ENCODE data around the gene ZNF835. TPM values are rescaled to one million over a fixed set of nuclear protein-coding genes. Genes with fewer than 3 reads are reported as not detected.

ZNF835 gene
- total and polyA plus RNA-seq, 10 donors = 0.70 to 6.8 (median 3.7) TPM

DNA sequence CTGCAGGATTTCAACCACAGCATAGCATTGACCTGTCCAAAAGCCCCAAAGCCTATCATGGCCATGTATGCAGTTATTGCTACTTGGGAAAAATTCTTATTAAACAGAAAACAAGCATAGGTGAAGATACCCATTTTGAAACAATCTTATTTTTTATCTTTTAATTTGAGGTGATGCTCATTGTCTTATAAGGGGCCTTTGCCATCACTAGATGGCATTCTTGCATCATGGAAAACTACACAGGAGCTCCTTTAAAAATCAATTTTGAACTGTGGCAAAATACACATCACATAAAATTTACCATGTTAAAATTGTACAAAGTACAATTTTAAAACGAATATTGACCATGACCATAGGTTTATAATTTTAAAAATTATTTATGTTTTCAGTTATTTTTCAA, 38.9 kb upstream of the ZNF835 start:
- Histone ChIP-seq H3K36me3 (peaks cover 0 to 9% (median 0%) of the 10 kb centered on the region in 6 donors), H3K9me3 (peaks cover 0 to 90% (median 38%) of the 10 kb centered on the region in 8 donors), H3K4me1 (no peaks in the 10 kb centered on the region), H3K27ac (no peak overlapping the region), H3K4me3 (no peak overlapping the region), H3K27me3 (replicated peaks in 1 of 7) (no peaks in the 10 kb centered on the region)
- no peak for DNase-seq
- intact Hi-C loops (cut with DNase I; ENCODE audit: low total_unique reads) = no loop called here
- whole genome bisulfite sequencing, 5 donors = 22 to 37% (median 30%) methylated on average over 1 of the region's 1 CpG
- TF ChIP-seq, protein P1, sequence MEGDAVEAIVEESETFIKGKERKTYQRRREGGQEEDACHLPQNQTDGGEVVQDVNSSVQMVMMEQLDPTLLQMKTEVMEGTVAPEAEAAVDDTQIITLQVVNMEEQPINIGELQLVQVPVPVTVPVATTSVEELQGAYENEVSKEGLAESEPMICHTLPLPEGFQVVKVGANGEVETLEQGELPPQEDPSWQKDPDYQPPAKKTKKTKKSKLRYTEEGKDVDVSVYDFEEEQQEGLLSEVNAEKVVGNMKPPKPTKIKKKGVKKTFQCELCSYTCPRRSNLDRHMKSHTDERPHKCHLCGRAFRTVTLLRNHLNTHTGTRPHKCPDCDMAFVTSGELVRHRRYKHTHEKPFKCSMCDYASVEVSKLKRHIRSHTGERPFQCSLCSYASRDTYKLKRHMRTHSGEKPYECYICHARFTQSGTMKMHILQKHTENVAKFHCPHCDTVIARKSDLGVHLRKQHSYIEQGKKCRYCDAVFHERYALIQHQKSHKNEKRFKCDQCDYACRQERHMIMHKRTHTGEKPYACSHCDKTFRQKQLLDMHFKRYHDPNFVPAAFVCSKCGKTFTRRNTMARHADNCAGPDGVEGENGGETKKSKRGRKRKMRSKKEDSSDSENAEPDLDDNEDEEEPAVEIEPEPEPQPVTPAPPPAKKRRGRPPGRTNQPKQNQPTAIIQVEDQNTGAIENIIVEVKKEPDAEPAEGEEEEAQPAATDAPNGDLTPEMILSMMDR (IDR thresholded peaks at IDR 0.05 in 8 of 11, conservative IDR thresholded peaks at IDR 0.05 in 3 of 11) = no peak
- TF ChIP-seq POLR2A (IDR thresholded peaks at IDR 0.05) = no peak
- no peak for TF ChIP-seq POLR2AphosphoS5 (IDR thresholded peaks at IDR 0.05)

DNA sequence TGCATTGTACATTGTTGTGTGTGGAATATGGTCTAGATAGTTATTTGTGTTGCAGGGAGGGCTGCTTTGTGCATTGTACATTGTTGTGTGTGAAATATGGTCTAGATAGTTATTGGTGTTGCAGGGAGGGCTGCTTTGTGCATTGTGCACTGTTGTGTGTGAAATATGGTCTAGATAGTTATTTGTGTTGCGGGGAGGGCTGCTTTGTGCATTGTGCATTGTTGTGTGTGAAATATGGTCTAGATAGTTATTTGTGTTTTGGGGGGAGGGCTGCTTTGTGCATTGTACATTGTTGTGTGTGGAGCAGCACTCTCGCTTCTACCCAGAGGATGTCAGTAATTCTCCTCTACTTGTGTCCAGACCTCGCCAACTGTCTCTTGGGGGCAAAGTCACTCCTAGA, 36.3 kb upstream of the ZNF835 start:
- H3K27me3 ChIP-seq (replicated peaks in 1 of 7) = no peaks in the 10 kb centered on the region
- DNase-seq = no peak
- H3K36me3 ChIP-seq = peaks cover 0 to 9% (median 0%) of the 10 kb centered on the region in 6 donors
- WGBS, 5 donors = 66 to 83% (median 77%) methylated on average over 3 of the region's 3 CpGs
- no peak overlapping the region for H3K27ac ChIP-seq
- H3K4me3 ChIP-seq = no peak overlapping the region
- peaks cover 0 to 96% (median 54%) of the 10 kb centered on the region in 8 donors for H3K9me3 ChIP-seq
- no peak for TF ChIP-seq POLR2A (IDR thresholded peaks at IDR 0.05)
- TF ChIP-seq POLR2AphosphoS5 (IDR thresholded peaks at IDR 0.05) = no peak
- TF ChIP-seq, protein P1 (IDR thresholded peaks at IDR 0.05 in 8 of 11, conservative IDR thresholded peaks at IDR 0.05 in 3 of 11) = no peak
- H3K4me1 ChIP-seq = no peaks in the 10 kb centered on the region
- intact Hi-C loops (cut with DNase I; ENCODE audit: low total_unique reads) = no loop called here

DNA sequence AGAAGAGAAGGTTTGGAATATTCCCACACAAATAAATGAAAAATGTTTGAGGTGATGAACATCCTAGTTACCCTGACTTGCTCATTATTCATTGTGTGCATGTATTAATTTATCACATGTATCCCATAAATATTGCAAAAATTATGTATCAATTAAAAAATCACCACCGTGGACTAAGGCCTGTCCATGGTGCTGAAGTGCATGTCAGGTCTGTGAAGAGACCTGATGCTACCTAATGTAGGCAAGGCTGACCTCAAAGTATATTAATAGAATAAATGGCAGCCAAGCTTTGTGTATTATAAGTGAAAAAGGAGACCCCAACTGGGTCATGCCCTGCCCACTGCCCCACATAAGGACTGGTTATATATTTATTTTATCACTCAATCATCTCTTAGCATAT, 34.4 kb upstream of the ZNF835 start:
- Histone ChIP-seq H3K4me1 (no peaks in the 10 kb centered on the region), H3K9me3 (peaks cover 0 to 91% (median 47%) of the 10 kb centered on the region in 8 donors), H3K27ac (no peak overlapping the region), H3K27me3 (replicated peaks in 1 of 7) (no peaks in the 10 kb centered on the region), H3K36me3 (peaks cover 0 to 9% (median 0%) of the 10 kb centered on the region in 6 donors), H3K4me3 (no peak overlapping the region)
- 58 to 73% (median 68%) methylated on average over 1 of the region's 1 CpG for WGBS, 5 donors
- DNase-seq = no peak
- TF ChIP-seq POLR2AphosphoS5 (IDR thresholded peaks at IDR 0.05) (no peak), POLR2A (IDR thresholded peaks at IDR 0.05) (no peak)
- TF ChIP-seq, protein P1 (IDR thresholded peaks at IDR 0.05 in 8 of 11, conservative IDR thresholded peaks at IDR 0.05 in 3 of 11) = no peak
- intact Hi-C loops (cut with DNase I; ENCODE audit: low total_unique reads) = no loop called here

DNA sequence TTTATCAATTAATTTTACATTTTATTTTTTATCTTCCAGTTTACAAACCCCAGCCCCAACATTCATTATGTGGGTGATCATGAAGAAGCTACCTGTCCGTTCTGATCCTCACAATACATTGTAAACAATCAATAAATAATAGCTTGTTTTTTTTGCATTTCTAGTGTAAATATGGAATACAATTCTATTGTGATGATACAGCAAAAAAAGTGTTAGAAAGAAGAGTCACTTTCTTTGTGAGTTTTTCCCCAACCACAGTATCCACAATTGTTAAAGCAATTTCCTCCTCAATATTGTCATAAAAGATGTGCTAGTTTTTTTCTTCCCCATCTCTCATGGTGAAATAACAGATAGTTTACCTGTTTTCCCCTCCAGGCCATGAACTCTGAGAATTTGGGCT, 30.3 kb upstream of the ZNF835 start:
- Histone ChIP-seq H3K9me3 (peaks cover 0 to 88% (median 58%) of the 10 kb centered on the region in 8 donors), H3K4me3 (no peak overlapping the region), H3K27me3 (replicated peaks in 1 of 7) (no peaks in the 10 kb centered on the region), H3K27ac (no peak overlapping the region), H3K4me1 (no peaks in the 10 kb centered on the region), H3K36me3 (no peaks in the 10 kb centered on the region)
- no peak for DNase-seq
- TF ChIP-seq POLR2A (IDR thresholded peaks at IDR 0.05) (no peak), POLR2AphosphoS5 (IDR thresholded peaks at IDR 0.05) (no peak)
- TF ChIP-seq, protein P1 (IDR thresholded peaks at IDR 0.05 in 8 of 11, conservative IDR thresholded peaks at IDR 0.05 in 3 of 11) = no peak
- 53 to 70% (median 56%) methylated on average over 1 of the region's 1 CpG for WGBS, 5 donors
- intact Hi-C loops (cut with DNase I; ENCODE audit: low total_unique reads) = no loop called here
